ENCODE measurements around the gene MICAL3. TPM values are rescaled to one million over a fixed set of nuclear protein-coding genes. Genes with fewer than 3 reads are reported as not detected.

MICAL3 gene
- total RNA-seq, 4 donors from 2014 or later = 23.9 to 49.2 (median 34.5) TPM

DNA sequence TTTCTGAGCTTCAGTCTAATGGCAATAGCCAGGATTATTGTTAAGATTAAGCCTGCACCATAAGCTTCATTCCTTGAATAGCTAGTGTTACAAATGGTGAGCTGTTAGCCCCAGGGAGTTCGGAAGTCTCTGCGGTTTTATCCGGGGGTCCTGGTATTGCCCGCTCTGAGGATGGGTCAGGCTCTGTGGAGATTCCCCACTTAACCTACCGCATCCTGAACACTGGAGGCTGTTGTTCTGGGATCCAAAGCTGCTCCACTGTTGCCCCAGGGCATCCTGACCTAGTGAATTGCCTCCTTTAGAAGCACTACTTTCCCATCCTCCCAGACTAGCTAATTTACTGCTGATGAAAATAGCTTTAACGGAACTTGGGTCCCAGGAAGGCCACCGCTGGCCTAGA lies 38.9 kb upstream of the MICAL3 start:
- ATAC-seq (ENCODE audit: low FRiP score) = no peak
- DNase-seq (ENCODE audit: low spot score) = no peak
- TF ChIP-seq, protein P1, sequence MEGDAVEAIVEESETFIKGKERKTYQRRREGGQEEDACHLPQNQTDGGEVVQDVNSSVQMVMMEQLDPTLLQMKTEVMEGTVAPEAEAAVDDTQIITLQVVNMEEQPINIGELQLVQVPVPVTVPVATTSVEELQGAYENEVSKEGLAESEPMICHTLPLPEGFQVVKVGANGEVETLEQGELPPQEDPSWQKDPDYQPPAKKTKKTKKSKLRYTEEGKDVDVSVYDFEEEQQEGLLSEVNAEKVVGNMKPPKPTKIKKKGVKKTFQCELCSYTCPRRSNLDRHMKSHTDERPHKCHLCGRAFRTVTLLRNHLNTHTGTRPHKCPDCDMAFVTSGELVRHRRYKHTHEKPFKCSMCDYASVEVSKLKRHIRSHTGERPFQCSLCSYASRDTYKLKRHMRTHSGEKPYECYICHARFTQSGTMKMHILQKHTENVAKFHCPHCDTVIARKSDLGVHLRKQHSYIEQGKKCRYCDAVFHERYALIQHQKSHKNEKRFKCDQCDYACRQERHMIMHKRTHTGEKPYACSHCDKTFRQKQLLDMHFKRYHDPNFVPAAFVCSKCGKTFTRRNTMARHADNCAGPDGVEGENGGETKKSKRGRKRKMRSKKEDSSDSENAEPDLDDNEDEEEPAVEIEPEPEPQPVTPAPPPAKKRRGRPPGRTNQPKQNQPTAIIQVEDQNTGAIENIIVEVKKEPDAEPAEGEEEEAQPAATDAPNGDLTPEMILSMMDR (IDR thresholded peaks at IDR 0.05) = no peak

DNA sequence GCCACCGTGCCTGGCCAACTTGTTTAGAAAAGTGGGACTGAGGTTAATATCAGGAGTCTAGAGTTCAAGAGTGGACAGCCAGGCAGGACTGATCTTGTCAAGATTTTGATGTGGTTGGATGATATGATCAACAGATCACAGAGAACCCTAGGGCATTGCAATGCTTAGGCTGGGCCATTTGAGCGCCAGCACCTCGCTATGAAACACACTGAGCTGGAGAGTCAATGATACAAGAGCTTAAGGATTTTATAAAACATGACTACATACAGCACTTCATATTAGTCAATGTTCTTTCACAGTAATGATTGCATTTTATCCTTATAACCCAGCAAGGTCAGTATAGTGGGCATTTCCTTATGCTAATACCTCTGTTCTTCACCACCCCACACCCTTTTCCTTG lies 38.1 kb upstream of the MICAL3 start:
- DNase-seq (ENCODE audit: low spot score) = no peak
- TF ChIP-seq, protein P1 (IDR thresholded peaks at IDR 0.05) = no peak
- no peak for ATAC-seq (ENCODE audit: low FRiP score)

DNA sequence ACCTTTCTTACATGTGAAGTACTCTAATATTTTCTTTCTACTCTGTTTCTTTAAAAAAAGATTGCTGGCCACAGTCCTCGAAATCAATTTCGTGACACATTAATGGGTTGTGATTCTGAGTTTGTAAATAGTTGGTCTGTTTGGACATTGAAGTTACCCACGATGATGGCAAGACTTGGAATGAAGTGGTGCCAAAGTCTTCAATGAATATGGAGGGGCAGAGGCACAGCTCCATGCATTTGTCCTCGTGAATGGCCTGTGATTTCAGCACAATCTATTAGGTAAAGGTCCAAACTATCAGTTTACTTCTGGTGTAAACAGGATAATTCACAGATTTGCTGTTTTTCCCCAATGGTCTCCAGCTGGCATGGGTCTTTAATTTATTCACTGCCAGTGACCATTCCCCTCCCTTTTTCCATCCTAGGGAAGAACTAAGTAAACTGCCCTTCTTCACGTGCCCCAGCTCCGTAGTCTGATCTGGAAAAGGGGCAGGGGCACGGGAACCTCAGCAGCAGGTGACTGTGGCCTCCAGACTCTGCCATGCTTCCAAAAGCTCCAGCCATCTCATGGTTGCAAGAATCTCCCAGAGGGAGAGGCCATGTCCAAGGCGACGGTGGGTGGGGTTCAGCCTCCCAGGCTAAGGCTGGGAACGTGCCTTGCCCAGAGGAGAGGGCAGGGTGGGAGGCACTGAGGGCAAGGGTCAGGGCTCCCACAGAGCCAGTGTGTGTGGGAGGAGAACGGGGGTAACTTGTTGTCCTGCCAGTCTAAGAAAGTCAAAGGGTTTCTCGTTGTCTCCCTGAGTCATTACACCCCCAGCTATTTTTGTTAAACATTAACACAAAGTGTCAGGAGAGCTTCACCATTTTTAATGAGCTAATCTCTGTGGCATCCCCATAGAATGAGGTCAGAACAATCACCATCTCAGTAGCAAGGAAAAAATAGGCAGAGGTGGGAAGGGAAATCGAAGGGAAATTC lies 36.6 kb upstream of the MICAL3 start:
- TF ChIP-seq, protein P1 (IDR thresholded peaks at IDR 0.05) = no peak
- DNase-seq (ENCODE audit: low spot score) = no peak
- peak; percentile 52 for ATAC-seq (ENCODE audit: low FRiP score)

DNA sequence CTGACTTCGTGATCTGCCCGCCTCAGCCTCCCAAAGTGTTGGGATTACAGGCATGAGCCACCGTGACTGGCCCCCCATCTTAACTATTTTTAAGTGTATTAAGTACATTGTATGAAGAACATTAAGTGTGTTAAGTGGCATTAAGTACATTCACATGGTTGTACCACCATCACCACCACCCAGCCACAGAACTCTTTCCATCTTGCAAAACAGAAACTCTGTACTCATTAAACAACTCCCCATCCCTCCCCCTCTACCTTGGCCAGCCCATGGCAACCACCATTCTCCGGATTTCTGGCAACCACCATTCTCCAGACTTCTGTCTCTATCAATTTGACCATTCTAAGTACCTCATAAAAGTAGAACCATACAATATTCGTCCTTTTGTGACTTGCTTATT lies 35.6 kb upstream of the MICAL3 start:
- no peak for ATAC-seq (ENCODE audit: low FRiP score)
- TF ChIP-seq, protein P1 (IDR thresholded peaks at IDR 0.05) = no peak
- DNase-seq (ENCODE audit: low spot score) = no peak

DNA sequence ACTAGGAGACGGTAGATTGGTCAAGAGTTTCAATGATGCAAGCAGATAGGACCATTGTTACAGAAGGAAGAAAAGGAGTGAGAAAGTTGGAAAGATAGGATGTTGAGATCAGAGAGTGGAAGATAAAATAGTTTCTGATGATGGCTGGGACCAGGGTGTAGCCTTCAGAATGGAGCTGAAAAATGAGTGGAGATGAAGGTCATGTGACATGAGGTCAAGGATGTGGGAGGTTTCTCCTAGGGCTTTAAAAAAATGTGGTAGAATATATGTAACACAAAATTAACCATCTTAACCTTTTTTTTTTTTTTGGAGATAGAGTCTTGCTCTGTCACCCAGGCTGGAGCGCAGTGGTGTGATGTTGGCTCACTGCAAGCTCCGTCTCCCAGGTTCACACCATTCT lies 35.1 kb upstream of the MICAL3 start:
- TF ChIP-seq, protein P1 (IDR thresholded peaks at IDR 0.05) = no peak
- ATAC-seq (ENCODE audit: low FRiP score) (no peak), DNase-seq (ENCODE audit: low spot score) (no peak)

DNA sequence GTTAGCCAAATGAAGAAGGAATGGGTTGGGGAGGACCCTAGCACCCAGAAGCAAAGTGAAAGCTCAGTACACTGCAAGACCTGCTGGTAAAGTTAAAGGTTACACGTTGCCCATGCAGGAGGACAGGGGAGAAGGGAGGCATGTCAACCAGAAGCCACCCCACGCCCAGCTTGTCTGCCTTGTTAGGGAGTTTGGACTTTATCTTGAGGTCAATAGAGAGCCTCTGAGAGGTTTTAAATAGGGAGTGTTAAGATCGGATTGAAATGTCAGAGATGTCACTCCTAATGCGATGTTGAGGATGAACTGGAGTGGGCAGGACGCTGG lies 34.7 kb upstream of the MICAL3 start:
- TF ChIP-seq, protein P1 (IDR thresholded peaks at IDR 0.05) = no peak
- DNase-seq (ENCODE audit: low spot score) (no peak), ATAC-seq (ENCODE audit: low FRiP score) (no peak)
